Spleen (tissue), 11 donors: ENCODE measurements around the gene DOCK2. TPM values are rescaled to one million over a fixed set of nuclear protein-coding genes. Genes with fewer than 3 reads are reported as not detected.
"Not testable (repeated sequence)": the region's sequence is repeated elsewhere in the genome, so short reads cannot be mapped to it uniquely, and the experiment has no call there.

Experiments used
- DNase-seq: peaks from one replicate; pipeline ENCODE4 v3.0.0-alpha.2; 2020
- H3K27ac ChIP-seq, 8 donors: fragments of 200-600 bp; sonication (generic) in 7 of 8; 1 replicate in 4 of 8; 2 replicates in 4 of 8; pipeline versions ENCODE4 v1.5.0 to v1.8.0; 2016 to 2021; ENCODE audit warnings: inconsistent platforms in 4 of 8, mild to moderate bottlenecking in 4 of 8, moderate library complexity in 1 of 8
- H3K27me3 ChIP-seq, 7 donors: fragments of 200-600 bp; sonication (generic) in 6 of 7; replicated peaks in 1 of 7; 1 replicate in 4 of 7; 2 replicates in 3 of 7; pipeline versions ENCODE4 v1.5.0 to v1.8.0; 2016 to 2021; ENCODE audit warnings: inconsistent platforms in 3 of 7, mild to moderate bottlenecking in 1 of 7
- H3K36me3 ChIP-seq, 6 donors: fragments of 200-600 bp; sonication (generic) in 5 of 6; 1 replicate in 4 of 6; 2 replicates in 2 of 6; pipeline versions ENCODE4 v1.5.0 to v1.8.0; 2016 to 2021; ENCODE audit warnings: inconsistent platforms in 2 of 6
- H3K4me1 ChIP-seq, 6 donors: fragments of 200-600 bp; sonication (generic) in 5 of 6; 1 replicate in 3 of 6; 2 replicates in 3 of 6; pipeline versions ENCODE4 v1.5.0 to v1.8.0; 2016 to 2021; ENCODE audit warnings: inconsistent platforms in 3 of 6
- H3K4me3 ChIP-seq, 8 donors: fragments of 200-600 bp; sonication (generic) in 7 of 8; 1 replicate in 4 of 8; 2 replicates in 4 of 8; pipeline versions ENCODE4 v1.5.0 to v1.8.0; 2016 to 2021; ENCODE audit warnings: inconsistent platforms in 4 of 8, mild to moderate bottlenecking in 4 of 8, moderate library complexity in 2 of 8
- H3K9me3 ChIP-seq, 8 donors: fragments of 200-600 bp; sonication (generic) in 7 of 8; 1 replicate in 4 of 8; 2 replicates in 4 of 8; pipeline versions ENCODE4 v1.5.0 to v1.8.0; 2016 to 2021; ENCODE audit warnings: inconsistent platforms in 4 of 8
- POLR2A ChIP-seq, 3 donors: fragments of 450-650 bp; IDR thresholded peaks; one replicate each; pipeline ENCODE4 v1.5.1; 2017; ENCODE audit warnings: antibody characterized with exemption in 3 of 3, mild to moderate bottlenecking in 1 of 3
- POLR2AphosphoS5 ChIP-seq, 3 donors: sonication (generic); formaldehyde crosslinking; IDR thresholded peaks; one replicate each; pipeline ENCODE4 v1.5.1; 2017; ENCODE audit warnings: antibody characterized with exemption in 3 of 3
- WGBS, 5 donors: extraction: QIAGEN DNeasy Blood & Tissue Kit in 3 of 5; methylation state at CpG; one replicate each; pipeline versions ENCODE4 v1.1.5 to v1.1.7; 2013 to 2018; 5-methylcytosine and 5-hydroxymethylcytosine counted together
- intact Hi-C: fragments of 100-400 bp; cut with DNase I; formaldehyde crosslinking; loops from one replicate; pipeline ENCODE4 v1.15.0; 2023; ENCODE audit warnings: low total_unique reads
- polyA plus RNA-seq, 3 donors: library from polyadenylated mRNA; stranded (reverse); fragments of 200-250 nt; gene quantifications; one replicate each; pipeline ENCODE4 v1.2.1, GENCODE V29; 2013
- total RNA-seq, 7 donors: library from RNA; depleted of rRNA in 3 of 7; stranded (reverse); fragments of >200 nt in 3 of 7; fragmentation: NEBNext Ultra II Directional in 4 of 7; extraction: Animal tissue kit (Norgen Biotek cat#: 25700) in 4 of 7; gene quantifications; one replicate each; pipeline versions ENCODE4 v1.1.0 to v1.2.1, GENCODE V29; 2016 to 2021
- TF ChIP-seq, protein P1 (sequence below), 11 experiments: fragments of 200-600 bp in 7 of 11; fragments of 450-650 bp in 4 of 11; sonication (generic) in 4 of 11; IDR thresholded peaks in 8 of 11; conservative IDR thresholded peaks in 3 of 11; 1 replicate in 7 of 11; 2 replicates in 4 of 11; pipeline versions ENCODE4 v1.4.0 to v1.8.0; 2016 to 2021; ENCODE audit warnings: antibody characterized with exemption in 11 of 11, inconsistent platforms in 4 of 11, mild to moderate bottlenecking in 1 of 11
- donor health status: healthy with polysubstance abuse.
- donor health status: DM: no; HTN: no; CAD: no; lungs with moderate emphysema.
- donor health status: DM: no; HTN: no; CAD: no.
- donor health status: Bipolar disorder and iron deficiency.
- donor health status: healthy.
- donor health status: DM: no; HTN: no; CAD: no.
- donor health status: DM: yes; HTN: yes; CAD: no.

The DOCK2 gene
- total and polyA plus RNA-seq, 10 donors = 30.6 to 321 (median 198) TPM

DNA sequence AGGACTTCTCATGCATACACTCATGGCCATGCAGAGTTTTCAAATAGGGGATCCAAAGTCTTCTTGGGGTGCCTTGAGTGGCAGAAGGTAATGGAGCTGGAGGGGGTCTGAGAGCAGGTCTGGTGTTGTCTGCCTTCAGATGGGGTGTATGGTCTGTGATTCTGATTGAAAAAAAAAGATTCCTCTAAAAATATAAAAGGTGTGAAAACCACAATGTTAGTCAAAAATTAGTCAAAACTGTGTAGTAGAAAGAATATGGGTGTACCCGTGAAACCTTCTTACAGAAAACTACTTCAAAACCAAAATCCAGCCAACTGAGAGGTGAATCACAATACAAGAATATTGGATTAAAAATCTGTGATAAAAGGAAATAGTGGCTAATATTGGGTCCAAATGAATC lies 20.1 kb downstream of the DOCK2 start:
- Histone ChIP-seq H3K4me1 (peaks cover 2 to 70% (median 32%) of the 10 kb centered on the region in 6 donors), H3K4me3 (no peak overlapping the region), H3K27ac (no peak overlapping the region), H3K9me3 (peaks cover 0 to 5% (median 0%) of the 10 kb centered on the region in 8 donors), H3K27me3 (no peaks in the 10 kb centered on the region), H3K36me3 (peaks cover 0 to 80% (median 24%) of the 10 kb centered on the region in 6 donors)
- no peak for DNase-seq
- WGBS, 5 donors = 60 to 81% (median 69%) methylated on average over 1 of the region's 1 CpG
- no peak for TF ChIP-seq POLR2A (IDR thresholded peaks at IDR 0.05)
- TF ChIP-seq, protein P1, sequence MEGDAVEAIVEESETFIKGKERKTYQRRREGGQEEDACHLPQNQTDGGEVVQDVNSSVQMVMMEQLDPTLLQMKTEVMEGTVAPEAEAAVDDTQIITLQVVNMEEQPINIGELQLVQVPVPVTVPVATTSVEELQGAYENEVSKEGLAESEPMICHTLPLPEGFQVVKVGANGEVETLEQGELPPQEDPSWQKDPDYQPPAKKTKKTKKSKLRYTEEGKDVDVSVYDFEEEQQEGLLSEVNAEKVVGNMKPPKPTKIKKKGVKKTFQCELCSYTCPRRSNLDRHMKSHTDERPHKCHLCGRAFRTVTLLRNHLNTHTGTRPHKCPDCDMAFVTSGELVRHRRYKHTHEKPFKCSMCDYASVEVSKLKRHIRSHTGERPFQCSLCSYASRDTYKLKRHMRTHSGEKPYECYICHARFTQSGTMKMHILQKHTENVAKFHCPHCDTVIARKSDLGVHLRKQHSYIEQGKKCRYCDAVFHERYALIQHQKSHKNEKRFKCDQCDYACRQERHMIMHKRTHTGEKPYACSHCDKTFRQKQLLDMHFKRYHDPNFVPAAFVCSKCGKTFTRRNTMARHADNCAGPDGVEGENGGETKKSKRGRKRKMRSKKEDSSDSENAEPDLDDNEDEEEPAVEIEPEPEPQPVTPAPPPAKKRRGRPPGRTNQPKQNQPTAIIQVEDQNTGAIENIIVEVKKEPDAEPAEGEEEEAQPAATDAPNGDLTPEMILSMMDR (IDR thresholded peaks at IDR 0.05 in 8 of 11, conservative IDR thresholded peaks at IDR 0.05 in 3 of 11) = no peak
- no peak for TF ChIP-seq POLR2AphosphoS5 (IDR thresholded peaks at IDR 0.05)
- intact Hi-C loops = no loop called here

DNA sequence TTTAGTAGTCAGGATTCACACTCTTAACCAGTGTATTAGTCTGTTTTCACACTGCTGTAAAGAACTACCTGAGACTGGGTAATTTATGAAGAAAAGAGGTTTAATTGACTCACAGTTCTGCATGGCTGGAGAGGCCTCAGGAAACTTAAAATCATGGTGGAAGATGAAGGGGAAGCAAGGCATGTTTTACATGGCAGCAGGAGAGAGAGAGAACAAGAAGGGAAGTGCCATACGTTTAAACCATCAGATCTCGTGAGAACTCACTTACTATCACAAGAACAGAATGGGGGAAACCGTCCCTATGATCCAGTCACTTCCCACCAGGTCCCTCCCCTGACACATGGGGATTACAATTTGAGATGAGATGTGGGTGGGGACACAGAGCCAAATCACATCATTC lies 25.4 kb downstream of the DOCK2 start:
- Histone ChIP-seq H3K36me3 (peaks cover 0 to 49% (median 2%) of the 10 kb centered on the region in 6 donors), H3K9me3 (peaks cover 0 to 17% (median 6%) of the 10 kb centered on the region in 8 donors), H3K4me1 (peaks cover 0 to 34% (median 4%) of the 10 kb centered on the region in 6 donors)
- WGBS, 5 donors = 90 to 95% (median 93%) methylated on average over 3 of the region's 3 CpGs
- DNase-seq, H3K27me3 ChIP-seq, intact Hi-C loops, H3K27ac ChIP-seq, H3K4me3 ChIP-seq: not testable (repeated sequence)

DNA sequence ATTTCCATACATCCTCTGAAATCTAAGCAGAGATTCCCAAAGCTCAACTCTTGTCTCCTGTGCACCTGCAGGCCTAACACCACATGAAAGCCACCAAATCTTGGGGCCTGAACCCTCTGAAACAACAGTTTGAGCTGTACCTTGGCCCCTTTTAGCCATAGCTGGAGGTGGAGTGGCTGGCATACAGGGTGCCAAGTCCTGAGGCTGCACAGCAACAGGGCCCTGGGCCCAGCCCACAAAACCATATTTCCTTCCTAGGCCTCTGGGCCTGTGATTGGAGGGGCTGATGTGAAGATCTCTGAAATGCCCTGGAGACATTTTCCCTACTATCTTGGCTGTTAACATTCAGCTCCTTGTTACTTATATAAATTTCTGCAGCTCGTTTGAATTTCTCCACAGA lies 26.5 kb downstream of the DOCK2 start:
- H3K27me3 ChIP-seq = no peaks in the 10 kb centered on the region
- peak overlapping the region in 1 of 8 donors; percentile 25 for H3K27ac ChIP-seq
- no peak for DNase-seq
- TF ChIP-seq POLR2A (IDR thresholded peaks at IDR 0.05) = no peak
- H3K4me1 ChIP-seq = peaks cover 0 to 31% (median 6%) of the 10 kb centered on the region in 6 donors
- intact Hi-C loops = no loop called here
- peaks cover 0 to 50% (median 2%) of the 10 kb centered on the region in 6 donors for H3K36me3 ChIP-seq
- H3K4me3 ChIP-seq = no peak overlapping the region
- peaks cover 0 to 17% (median 6%) of the 10 kb centered on the region in 8 donors for H3K9me3 ChIP-seq
- WGBS, 5 donors = 76 to 94% (median 83%) methylated on average over 1 of the region's 1 CpG

DNA sequence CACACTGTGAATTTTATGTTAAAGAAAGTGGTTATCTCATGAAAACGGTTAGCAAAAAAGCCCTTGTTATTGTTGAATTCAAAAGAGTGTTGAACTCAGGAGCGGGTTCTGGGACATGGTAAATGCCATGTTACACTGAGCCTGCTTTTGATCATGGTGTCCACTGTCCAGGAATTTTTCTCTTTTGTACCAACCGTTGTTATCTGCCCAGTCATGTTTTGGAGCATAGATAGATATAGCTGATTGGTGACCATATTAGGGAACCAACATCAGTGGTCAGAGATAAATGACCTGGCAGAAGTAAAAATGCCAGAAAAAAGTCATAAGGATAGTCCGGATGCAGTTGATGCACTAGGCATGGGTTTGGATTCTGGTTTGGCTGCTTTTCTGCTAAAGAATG lies 29.3 kb downstream of the DOCK2 start:
- H3K27ac ChIP-seq = no peak overlapping the region
- intact Hi-C loops = no loop called here
- DNase-seq = no peak
- no peak overlapping the region for H3K4me3 ChIP-seq
- 86 to 97% (median 94%) methylated on average over 4 of the region's 4 CpGs for WGBS, 5 donors
- no peak for TF ChIP-seq POLR2AphosphoS5 (IDR thresholded peaks at IDR 0.05)
- TF ChIP-seq, protein P1 (IDR thresholded peaks at IDR 0.05 in 8 of 11, conservative IDR thresholded peaks at IDR 0.05 in 3 of 11) = no peak
- TF ChIP-seq POLR2A (IDR thresholded peaks at IDR 0.05) = no peak
- peaks cover 0 to 55% (median 8%) of the 10 kb centered on the region in 6 donors for H3K36me3 ChIP-seq
- peaks cover 0 to 17% (median 6%) of the 10 kb centered on the region in 8 donors for H3K9me3 ChIP-seq
- peaks cover 0 to 29% (median 7%) of the 10 kb centered on the region in 6 donors for H3K4me1 ChIP-seq
- H3K27me3 ChIP-seq = no peaks in the 10 kb centered on the region

DNA sequence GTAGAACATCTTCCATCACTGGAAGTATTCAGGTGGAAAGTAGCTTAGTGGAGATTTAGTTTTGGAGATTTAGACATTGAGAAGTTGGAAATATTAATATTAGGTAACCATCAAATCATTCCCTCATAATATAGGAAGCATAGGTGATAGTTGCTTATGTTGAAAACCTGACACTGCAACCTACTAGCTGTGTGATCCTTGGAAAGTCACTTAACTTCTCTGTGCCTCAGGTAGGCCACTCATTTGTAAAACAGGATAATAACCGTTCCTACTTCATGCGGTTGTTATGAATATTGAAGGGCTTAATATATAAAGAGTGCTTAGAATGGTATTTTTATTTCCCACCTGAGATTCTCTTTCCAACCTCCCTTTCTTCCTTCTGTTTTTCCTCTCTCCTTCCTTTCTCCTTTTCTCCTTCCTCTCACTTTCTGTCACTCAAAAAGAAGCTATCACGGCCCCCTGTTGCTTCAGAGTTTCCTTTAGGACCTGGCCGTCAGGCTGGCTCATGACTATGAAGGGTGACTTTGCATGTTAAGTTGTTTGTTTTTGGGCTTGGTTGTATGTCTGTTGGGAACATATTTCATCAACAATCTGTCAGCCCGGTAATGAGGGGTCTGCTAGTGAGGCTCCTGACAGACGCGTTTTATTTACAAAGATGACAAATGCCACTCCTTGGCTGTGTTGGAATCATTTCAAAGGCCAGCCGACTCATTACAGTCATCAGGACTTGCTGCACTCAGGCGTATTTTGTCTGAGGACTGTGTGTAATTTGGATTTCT lies 31.0 kb downstream of the DOCK2 start:
- intact Hi-C loops = no loop called here
- H3K36me3 ChIP-seq = peaks cover 0 to 55% (median 17%) of the 10 kb centered on the region in 6 donors
- no peak overlapping the region for H3K27ac ChIP-seq
- H3K4me1 ChIP-seq = peaks cover 0 to 26% (median 7%) of the 10 kb centered on the region in 6 donors
- H3K9me3 ChIP-seq = peaks cover 0 to 8% (median under 1%) of the 10 kb centered on the region in 8 donors
- DNase-seq = no peak
- H3K4me3 ChIP-seq = no peak overlapping the region
- WGBS, 5 donors = 63 to 73% (median 65%) methylated on average over 9 of the region's 9 CpGs
- no peaks in the 10 kb centered on the region for H3K27me3 ChIP-seq
- TF ChIP-seq POLR2A (IDR thresholded peaks at IDR 0.05) (no peak), POLR2AphosphoS5 (IDR thresholded peaks at IDR 0.05) (no peak)
